ENCODE data around the gene OSCAR. TPM values are rescaled to one million over a fixed set of nuclear protein-coding genes. Genes with fewer than 3 reads are reported as not detected.
"Not testable (repeated sequence)": the region's sequence is repeated elsewhere in the genome, so short reads cannot be mapped to it uniquely, and the experiment has no call there.

The OSCAR gene
- total RNA-seq, 1 donor from 2014 or later = 1.1 TPM

GRCh38 chr19:54125713-54126112 is 25.1 kb upstream of the OSCAR start:
- no peak for DNase-seq (ENCODE audit: low read depth)

- DNase-seq (ENCODE audit: low read depth) = no peak
These were observed 23.8 kb upstream of the OSCAR start for GRCh38 chr19:54124393-54124792.

- no peak for DNase-seq (ENCODE audit: low read depth)
These were observed 23.1 kb upstream of the OSCAR start for GRCh38 chr19:54123682-54124081.

- DNase-seq (ENCODE audit: low read depth) = no peak
These were observed 20.7 kb upstream of the OSCAR start for GRCh38 chr19:54121259-54121658.

- DNase-seq (ENCODE audit: low read depth) = peak; percentile 92
These were observed 14.8 kb upstream of the OSCAR start, which contains the start of the genes PRPF31 and TFPT for GRCh38 chr19:54115109-54116063. Gene PRPF31 (plus strand): TSS chr19:54115754. CDS start chr19:54118279, 2,525 bp downstream. Gene TFPT (minus strand): TSS chr19:54115657. CDS start chr19:54115269, 388 bp downstream.

- peak; percentile 11 for DNase-seq (ENCODE audit: low read depth)
These were observed 13.9 kb upstream of the OSCAR start for GRCh38 chr19:54114340-54115108.

GRCh38 chr19:54109651-54110050 is 9.0 kb upstream of the OSCAR start:
- DNase-seq (ENCODE audit: low read depth) = no peak

- no peak for DNase-seq (ENCODE audit: low read depth)
These were observed 7.9 kb upstream of the OSCAR start for GRCh38 chr19:54108496-54108895.

- DNase-seq (ENCODE audit: low read depth) = no peak
These were observed 7.4 kb upstream of the OSCAR start for GRCh38 chr19:54107876-54108490.

GRCh38 chr19:54106716-54107115 is 6.1 kb upstream of the OSCAR start:
- no peak for DNase-seq (ENCODE audit: low read depth)

- no peak for DNase-seq (ENCODE audit: low read depth)
These were observed 5.2 kb upstream of the OSCAR start for GRCh38 chr19:54105796-54106195.

- no peak for DNase-seq (ENCODE audit: low read depth)
These were observed 4.6 kb upstream of the OSCAR start for GRCh38 chr19:54104998-54105715.

GRCh38 chr19:54102421-54103169 is 2.0 kb upstream of the OSCAR start, which contains the start of gene NDUFA3:
Gene NDUFA3 (plus strand): TSS chr19:54102855. CDS start chr19:54102879, 24 bp downstream.
- DNase-seq (ENCODE audit: low read depth) = peak; percentile 94

GRCh38 chr19:54099903-54100255 is 724 bp downstream of the OSCAR start:
- DNase-seq (ENCODE audit: low read depth) = not testable (repeated sequence)

GRCh38 chr19:54099190-54099902 is 1.3 kb downstream of the OSCAR start:
- no peak for DNase-seq (ENCODE audit: low read depth)

GRCh38 chr19:54096617-54097106 is 3.9 kb downstream of the OSCAR start:
- DNase-seq (ENCODE audit: low read depth) = peak; percentile 12

- not testable (repeated sequence) for DNase-seq (ENCODE audit: low read depth)
These were observed 4.6 kb downstream of the OSCAR start for GRCh38 chr19:54095859-54096616.

GRCh38 chr19:54095136-54095858 is 5.3 kb downstream of the OSCAR start:
- no peak for DNase-seq (ENCODE audit: low read depth)

Data from renal cortical epithelial cell (primary cell).